T follicular helper cell (primary cell): Measurements from ENCODE around the gene IP6K3.

Experiments used
- DNase-seq: peaks from one replicate; pipeline ENCODE4 v3.0.0-alpha.2; 2020; ENCODE audit warnings: low read depth

IP6K3 gene

DNA sequence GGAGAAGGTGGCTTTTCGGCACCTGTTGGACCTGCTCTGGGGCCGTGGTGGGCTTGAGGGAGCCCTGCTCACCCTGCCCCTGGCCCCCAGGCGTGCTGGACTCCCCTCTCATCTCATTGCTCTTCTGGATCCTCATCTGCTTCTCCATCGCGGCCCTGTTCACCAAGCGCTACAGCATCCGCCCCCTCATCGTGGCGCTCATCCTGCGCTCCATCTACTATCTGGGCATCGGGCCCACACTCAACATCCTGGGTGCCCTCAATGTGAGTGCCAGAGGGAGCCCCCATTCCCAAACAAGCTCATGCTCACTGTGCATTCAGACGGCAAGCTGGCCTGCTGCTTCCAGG is 57.6 kb downstream of the IP6K3 start:
- no peak for DNase-seq

DNA sequence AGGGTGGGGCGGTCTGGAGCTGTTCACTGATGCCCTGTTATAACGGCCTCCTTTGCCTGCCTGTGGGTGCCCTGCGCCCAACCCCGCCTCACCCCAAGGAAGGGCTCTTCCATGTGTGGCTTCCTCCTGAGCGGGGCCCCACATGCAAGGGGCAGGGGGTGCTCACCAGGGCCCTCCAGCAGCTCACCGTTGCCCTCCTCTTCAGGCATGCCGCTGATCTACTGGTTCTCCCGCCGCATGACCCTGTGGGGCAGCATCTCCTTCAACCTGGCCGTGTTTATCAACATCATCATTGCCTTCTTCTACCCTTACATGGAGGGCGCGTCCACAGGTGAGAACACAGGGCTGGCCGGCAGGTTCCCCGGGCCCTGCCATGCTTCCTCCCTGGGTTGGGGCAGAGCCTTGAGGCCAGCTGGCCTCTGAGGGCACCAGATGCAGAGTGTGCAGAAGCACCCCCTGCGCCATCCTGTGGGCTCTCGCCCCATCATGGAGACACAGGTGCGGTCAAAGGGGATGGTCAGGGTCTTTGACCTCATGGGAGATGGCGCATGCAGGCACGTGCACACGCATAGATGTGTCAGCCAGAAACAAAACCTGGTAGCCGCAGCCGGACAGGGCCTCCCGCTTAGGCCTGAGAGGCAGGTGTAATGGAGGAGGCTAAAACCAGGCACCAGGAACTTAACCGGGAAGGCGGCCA is 58.1 kb downstream of the IP6K3 start:
- DNase-seq: no peak

DNA sequence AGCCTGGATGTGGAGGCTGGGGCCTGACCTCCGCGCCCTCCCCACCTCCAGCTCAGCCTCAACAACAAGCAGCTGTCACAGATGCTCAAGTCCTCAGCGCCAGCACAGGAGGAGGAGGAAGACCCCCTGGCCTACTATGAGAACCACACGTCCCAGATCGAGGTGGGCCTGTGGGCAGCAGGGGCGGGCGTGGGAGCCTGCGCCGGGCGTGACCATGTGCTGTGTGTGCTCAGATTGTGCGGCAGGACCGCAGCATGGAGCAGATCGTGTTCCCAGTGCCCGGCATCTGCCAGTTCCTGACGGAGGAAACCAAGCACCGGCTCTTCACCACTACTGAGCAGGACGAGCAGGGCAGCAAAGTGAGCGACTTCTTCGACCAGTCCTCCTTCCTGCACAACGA is 58.7 kb downstream of the IP6K3 start:
- no peak for DNase-seq

DNA sequence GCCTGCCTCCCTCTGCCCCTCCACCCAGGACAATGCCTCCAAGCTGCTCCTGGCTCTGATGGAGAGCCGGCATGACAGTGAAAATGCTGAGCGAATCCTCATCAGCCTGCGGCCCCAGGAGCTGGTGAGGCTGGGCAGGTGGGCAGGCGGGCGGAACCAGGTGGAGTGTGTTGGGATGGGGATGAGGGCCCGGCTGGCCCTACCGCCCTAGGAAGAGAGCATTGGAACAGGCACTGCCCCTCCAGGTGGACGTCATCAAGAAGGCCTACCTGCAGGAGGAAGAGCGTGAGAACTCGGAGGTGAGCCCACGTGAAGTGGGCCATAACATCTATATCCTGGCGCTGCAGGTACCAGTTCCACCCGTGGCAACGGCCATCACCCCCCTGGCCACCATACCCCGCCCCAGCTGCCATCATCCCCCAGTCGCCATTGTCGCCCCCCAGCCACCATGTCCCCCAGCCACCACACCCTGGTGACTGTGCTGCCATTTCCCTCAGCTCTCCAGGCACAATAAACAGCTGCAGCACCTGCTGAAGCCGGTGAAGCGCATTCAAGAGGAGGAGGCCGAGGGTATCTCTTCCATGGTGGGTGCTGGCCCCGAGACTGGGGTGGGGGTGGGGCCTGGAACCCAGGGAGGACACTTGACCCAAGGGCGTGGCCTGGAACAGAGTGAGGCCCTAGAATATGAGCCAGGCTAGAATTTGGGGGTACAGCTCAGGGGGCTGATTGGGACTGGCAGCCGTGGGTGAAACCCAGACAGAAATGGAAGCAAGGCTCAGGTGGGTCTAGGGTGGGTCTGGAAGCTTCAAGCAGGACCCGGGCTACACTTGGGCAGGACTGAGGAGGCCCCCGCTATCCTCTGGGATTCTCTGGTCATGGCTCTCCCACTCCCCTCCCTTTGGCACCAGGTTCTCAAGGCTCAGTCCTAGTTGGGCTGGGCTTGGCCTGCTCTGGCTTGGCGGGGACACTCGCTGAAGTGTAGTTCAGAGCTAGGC is 59.4 kb downstream of the IP6K3 start:
- no peak for DNase-seq

DNA sequence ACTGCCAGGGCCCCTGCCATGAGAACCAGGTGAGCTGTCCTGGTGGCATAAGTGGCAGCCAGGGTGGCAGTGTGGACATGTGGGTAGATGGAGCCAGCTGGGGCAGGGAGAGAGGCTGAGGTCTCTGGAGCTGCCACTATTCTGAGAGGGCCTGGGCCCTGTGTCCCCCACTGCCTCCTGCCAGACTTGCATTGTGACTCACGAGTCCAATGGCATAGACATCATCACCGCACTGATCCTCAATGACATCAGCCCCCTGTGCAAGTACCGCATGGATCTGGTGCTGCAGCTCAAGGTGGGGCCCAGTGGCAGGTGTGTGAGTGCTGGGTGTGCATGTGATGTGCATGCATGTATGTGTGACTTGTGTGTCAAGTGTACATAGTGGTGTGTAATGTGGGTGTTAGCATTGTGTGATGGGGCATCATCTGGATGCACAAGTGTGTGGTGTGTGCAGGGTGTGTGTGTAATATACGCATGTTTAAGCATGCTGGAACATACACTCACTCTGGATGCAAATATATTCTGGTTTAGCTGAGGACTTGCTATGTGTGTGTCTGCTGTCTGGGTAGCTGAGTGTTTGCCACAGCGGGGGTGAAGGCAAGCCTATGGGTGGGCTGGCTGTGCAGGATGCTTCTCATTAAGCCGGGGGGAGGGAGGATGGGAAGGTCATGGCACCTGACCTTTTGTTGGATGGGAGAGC is 60.3 kb downstream of the IP6K3 start:
- DNase-seq: no peak

DNA sequence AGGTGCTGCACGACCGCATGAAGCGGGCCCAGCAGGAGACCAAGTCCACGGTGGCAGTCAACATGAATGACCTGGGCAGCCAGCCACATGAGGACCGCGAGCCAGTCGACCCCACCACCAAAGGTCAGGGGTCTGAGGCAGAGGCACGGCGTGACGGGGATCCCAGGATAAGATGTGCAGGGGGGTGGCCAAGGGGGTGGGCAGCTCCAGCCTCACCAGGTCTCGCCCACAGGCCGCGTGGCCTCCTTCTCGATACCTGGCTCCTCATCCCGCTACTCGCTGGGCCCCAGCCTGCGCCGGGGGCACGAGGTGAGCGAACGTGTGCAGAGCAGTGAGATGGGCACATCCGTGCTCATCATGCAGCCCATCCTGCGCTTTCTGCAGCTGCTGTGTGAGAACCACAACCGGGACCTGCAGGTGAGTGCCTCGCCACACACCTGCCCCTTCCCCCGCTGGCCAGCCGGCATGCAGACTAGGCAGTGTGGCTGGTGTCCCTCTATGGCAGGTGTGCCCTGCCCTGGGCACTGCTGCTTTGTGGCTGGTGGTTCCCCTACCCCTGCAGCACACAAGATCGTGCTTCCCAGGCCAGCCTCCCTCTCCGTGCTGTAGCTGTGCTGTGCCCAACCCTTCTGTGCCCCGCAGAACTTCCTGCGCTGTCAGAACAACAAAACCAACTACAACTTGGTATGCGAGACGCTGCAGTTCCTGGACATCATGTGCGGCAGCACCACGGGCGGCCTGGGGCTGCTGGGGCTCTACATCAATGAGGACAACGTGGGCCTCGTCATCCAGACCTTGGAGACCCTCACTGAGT is 61.1 kb downstream of the IP6K3 start:
- no peak for DNase-seq

DNA sequence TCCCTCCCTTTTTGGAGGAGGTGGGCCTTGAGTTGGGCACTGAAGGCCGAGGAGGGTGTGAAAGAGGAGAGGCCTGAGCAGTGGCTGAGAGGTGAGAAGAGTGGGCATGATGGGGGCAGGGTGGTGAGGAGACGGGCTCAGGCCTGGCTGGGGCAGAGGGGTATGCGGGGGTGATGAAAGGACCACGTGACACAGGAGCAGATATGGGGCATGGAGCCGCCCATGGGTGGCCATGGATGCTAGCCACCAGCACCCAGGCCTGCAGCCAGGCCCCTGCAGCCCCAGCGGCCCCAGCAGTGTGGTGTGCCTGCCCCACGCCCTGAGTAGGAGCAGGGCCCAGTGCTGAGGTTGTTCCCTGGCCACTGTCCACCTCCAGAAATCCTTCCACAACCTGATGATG is 61.7 kb downstream of the IP6K3 start:
- DNase-seq: no peak

DNA sequence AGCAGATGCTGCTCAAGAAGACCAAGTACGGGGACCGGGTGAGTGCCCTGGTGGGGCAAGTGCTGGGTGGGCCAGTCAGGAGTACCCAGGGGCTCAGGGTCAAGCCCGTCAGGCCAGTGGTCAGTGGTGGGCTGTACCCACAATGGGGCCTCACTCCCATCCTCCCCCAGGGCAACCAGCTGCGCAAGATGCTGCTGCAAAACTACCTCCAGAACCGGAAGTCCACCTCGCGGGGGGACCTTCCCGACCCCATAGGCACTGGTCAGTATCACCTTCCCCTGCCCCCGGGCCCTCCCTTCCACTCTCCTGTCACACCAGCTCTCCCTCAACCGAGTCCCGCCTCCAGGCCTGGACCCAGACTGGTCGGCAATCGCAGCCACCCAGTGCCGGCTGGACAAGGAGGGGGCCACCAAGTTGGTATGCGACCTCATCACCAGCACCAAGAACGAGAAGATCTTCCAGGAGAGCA is 62.2 kb downstream of the IP6K3 start:
- no peak for DNase-seq

DNA sequence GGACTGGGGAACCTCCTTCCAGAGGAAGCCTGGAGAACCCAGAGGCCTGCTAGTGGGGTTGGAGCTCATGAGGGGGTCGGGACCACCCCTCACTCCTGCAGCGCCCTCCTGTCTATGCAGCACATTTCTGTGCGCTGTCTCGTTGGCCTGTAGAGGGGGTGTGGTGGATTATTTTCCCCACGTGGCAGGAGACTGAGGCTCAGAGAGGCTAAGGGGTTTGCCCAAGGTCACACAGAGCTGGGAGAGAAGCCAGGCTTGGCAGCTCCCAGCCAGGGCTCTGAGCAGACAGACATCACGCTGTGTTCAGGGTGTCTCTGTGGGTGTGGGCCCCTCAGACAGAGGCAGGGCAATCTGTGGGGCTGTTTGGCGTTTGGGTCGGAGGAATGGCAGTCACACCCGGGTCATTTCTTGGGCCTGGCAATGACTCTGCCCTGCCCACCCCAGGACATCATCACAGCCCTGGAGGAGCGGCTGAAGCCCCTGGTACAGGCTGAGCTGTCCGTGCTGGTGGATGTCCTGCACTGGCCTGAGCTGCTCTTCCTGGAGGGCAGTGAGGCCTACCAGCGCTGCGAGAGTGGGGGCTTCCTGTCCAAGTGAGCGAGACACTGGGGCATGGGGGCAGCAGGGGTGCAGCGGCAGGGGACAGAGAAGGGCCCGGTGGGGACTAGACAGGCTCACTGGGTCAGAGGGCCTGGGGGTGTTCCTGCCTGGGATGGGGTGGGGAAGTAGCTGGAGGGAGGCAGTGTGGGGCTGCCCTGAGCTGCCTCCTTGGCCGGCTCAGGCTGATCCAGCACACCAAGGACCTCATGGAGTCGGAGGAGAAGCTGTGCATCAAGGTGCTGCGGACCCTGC is 62.9 kb downstream of the IP6K3 start:
- no peak for DNase-seq

DNA sequence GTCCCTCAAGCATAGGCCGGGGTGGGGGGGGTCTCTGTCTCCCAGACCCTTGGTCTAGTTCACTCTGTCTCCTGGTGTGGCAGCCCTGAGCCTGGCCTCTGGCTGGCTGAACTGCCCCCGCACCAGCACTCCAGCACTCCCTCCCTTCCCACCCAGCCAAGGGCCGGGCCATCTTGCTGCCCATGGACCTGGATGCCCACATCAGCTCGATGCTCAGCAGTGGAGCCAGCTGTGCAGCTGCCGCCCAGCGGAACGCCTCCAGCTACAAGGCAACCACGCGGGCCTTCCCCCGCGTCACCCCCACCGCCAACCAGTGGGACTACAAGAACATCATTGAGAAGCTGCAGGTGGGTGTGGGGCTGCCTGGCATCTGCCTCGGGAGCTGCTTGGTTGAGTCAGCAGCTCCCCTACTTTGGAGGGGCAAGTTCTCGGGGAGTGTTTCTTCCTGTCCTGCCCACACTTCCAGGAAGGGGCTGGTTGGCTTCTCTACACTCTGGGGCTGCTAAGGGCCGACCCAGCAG is 63.6 kb downstream of the IP6K3 start:
- peak; percentile 36 for DNase-seq

DNA sequence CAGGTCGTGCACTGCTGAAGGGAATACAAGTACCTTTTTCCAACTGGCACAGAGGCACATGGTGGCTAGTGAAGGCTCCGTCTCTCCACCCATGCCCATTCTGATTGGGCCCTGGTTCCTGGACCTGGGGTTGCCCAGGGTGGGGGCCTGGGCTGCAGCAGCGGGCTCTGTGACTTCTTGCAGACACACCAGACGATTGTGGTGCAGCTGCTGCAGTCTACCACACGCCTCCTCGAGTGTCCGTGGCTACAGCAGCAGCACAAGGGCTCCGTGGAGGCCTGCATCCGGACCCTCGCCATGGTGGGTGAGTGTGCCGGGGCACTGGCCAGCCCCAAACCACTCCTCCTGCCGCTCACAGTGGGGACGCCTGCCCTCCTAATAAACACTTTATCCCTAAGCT is 64.4 kb downstream of the IP6K3 start:
- no peak for DNase-seq

DNA sequence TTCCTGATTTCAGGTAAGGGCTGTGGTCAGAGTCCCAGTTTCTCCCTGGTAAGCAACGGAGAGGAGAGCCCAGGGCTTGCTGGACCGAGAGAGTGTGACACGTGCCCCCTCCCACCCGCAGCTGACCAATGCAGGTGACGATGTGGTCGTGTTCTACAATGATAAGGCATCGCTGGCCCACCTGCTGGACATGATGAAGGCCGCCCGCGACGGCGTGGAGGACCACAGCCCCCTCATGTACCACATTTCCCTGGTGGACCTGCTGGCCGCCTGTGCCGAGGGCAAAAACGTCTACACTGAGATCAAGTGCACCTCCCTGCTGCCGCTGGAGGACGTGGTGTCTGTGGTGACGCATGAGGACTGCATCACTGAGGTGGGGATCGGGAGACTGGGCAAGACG is 66.9 kb downstream of the IP6K3 start:
- no peak for DNase-seq

DNA sequence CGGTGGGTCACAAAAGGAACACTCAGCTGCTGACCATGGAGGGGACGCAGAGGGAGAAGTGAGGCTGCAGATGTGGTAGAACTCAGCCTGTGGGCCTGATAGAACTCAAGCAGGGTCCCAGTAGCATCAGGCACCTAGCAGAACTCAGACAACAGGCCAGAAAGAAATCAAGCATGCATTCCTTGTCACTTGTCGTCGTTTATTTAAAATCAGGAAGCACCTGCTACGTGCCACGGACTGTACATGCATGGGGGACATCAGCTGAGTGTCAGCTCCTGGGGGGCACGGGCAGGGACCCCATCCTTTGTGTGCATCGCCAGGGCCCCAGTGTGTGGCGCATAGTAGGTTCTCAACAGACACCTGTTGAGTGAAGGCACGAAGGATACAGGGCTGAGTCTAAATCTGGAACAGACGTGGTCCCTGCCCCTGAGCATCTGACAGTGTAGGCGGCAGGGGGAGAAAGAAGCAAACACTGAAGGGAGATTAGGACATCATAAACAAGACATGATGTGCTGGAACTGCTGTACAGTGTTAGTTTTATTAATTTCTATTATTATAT is 67.7 kb downstream of the IP6K3 start:
- DNase-seq: no peak

DNA sequence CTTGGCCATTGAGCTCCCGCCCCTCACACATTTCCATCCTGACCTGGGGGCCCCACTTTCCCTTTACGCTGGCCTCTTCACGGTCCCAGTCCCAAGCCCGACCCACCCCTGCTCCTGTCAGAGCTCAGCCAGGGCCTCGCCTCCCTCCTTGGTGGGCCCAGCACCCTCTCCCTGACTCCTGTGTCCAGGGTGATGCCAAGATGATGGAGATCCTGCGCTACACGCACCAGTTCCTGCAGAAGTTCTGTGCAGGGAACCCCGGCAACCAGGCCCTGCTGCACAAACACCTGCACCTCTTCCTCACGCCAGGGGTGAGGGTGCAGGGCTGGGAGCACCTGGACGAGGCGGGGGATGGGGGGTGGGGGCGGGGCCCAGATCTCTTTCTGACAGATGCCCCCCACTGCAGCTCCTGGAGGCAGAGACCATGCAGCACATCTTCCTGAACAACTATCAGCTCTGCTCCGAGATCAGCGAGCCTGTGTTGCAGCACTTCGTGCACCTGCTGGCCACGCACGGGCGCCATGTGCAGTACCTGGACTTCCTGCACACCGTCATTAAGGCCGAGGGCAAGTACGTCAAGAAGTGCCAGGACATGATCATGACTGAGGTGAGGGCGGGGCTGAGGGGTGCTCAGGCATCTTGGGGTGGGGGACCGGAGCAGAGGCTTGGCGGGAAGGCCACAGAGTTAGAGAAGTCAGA is 68.3 kb downstream of the IP6K3 start:
- DNase-seq: no peak

DNA sequence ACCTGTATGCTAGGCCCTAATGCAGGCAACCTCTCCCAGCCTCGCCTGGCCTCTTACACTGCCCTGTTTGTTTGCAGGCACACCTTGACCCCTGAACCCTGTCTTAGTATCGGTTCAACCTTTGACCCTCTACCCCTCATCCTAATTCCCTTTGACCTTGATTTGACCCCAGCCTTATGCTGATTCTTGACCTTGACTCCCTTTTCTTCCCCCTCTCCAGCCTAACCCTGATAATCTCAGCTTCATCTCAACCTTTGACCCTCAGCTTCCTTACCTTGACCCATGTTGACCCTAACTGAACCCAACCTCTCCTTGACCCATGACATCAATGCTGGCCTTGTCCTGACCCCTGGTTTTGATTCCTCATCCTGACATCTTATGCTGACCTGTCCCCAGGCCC is 69.0 kb downstream of the IP6K3 start:
- DNase-seq: no peak

DNA sequence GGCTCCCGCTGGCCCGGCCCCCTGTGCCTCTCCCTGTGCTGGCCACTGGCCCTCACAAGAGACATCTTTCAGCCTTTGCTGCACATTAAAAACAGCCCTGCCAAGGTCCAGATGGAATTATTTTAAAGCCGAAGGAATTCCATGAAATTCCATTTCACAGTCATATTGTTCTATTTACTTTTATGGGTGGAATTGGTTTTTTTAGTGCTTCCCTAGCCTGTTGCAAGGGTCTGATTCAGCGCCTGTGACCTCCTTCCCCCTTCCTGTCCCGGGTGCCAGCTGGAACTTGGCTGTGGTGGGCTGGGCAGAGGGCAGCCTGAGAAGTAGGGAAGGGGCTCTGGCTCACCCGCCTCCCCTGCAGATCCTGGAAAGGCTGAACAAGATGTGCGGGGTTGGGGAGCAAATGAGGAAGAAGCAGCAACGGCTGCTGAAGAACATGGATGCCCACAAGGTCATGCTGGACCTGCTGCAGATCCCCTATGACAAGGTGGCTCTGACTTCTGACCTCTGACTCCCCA is 69.5 kb downstream of the IP6K3 start:
- no peak for DNase-seq

DNA sequence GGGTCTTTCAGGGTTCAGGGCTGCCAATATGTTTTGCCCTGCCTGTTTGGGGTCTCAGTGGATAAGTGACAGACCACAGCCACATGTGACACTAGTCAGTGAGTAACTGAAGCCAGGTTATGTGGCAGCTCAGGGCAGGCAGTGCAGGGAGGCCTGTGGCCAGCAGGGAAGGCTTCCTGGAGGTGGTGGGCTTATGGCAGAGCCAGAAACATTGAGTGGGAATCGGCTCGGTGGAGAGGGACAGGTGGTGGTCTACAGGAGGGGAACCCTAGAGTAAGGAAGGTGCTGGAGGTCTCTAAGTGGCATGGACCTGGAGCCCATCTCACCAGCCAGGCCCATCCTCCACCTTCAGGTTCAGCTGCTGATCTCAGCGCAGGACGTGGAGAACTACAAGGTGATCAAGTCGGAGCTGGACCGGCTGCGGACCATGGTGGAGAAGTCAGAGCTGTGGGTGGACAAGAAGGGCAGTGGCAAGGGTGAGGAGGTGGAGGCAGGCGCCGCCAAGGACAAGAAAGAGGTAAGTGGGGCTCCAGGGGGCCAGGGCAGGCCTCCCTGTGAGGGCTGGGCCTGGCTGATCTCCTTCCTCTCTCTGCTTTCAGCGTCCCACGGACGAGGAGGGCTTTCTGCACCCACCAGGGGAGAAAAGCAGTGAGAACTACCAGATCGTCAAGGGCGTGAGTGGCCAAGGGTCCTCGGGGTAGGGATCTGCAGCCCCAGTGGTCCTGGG is 70.1 kb downstream of the IP6K3 start:
- no peak for DNase-seq

DNA sequence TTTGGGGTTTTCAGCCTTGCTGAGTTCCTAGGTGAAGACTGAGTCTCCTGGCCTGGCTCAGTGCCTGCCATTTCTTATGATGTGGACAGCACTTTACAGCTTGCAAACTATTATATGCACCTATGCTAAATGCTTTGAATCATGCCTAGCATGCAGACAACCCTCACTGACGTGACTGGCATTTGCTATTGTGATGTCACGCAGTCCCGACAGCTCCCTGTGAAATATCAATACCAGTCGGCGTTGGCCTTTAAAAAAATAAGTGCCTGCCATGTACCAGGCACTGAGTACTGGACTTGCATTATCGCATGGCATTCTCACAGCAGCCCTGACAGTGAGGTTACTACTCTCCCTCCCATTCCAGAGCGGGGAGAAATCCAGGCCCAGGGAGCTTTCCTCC is 70.7 kb downstream of the IP6K3 start:
- no peak for DNase-seq

DNA sequence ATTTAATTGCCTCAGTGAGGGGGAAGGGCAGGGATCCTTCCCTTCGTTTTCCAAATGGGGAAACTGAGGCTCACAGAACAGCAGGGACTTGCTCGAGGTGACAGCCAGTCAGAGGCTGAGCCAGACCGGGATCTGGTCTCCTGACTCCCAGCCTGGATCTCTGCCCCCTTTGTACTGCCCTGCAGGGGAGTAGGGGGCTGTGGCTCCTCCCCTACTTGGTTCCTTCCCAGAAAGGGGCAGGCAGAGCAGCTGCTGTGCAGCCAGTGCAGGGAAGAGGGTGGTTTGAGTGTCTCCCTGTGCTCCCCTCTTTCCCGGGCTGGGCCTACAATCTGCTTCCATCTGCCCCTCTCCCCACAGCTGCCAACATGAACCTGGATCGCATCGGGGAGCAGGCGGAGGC is 72.9 kb downstream of the IP6K3 start:
- no peak for DNase-seq
